Transverse colon (tissue), 4 donors: ENCODE measurements around the gene ZNF618.

Source experiments
- POLR2A ChIP-seq: fragments of 450-650 bp; IDR thresholded peaks from one replicate; pipeline ENCODE4 v1.6.1; 2016; ENCODE audit warnings: antibody characterized with exemption, mild to moderate bottlenecking, moderate library complexity
- POLR2AphosphoS5 ChIP-seq, 3 donors: sonication (generic); formaldehyde crosslinking; IDR thresholded peaks; one replicate each; pipeline ENCODE4 v1.6.1; 2016; ENCODE audit warnings: antibody characterized with exemption in 3 of 3
- TF ChIP-seq, protein P1 (sequence below), 5 experiments: fragments of 200-600 bp in 3 of 5; fragments of 450-650 bp in 2 of 5; sonication (generic) in 3 of 5; IDR thresholded peaks; 1 replicate in 2 of 5; 2 replicates in 3 of 5; pipeline ENCODE4 v1.5.1; 2016 to 2017; ENCODE audit warnings: antibody characterized with exemption in 5 of 5, inconsistent platforms in 3 of 5, mild to moderate bottlenecking in 2 of 5, moderate library complexity in 1 of 5

DNA sequence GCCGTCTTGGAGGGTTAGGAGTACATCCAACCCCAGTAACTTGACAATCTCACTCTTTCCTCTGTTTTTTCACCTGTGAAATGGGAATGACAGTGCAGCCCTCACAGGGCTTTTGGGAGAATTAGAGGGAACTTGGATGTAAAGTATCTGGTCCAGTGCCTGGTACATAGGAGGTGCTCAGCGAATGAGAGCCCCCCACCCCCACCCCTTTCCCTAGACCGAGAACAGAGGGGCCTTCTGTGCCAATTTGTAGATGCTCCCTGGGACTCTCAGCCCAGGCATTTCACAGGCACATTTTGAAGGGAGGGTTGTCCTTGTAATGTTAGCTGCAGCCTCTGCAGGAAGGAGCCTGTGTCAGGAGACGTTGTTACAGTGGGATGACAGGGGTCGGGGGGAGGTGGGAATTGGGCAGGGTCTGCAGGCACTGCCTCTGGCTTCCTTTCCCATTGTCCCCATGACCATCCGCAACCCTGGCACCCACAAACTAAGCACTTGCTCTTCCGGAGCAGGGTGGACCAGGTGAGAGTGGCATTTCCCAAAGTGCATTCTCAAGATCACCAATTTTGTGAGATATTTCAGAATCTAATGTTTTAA lies 155.0 kb downstream of the ZNF618 start:
- TF ChIP-seq, protein P1, sequence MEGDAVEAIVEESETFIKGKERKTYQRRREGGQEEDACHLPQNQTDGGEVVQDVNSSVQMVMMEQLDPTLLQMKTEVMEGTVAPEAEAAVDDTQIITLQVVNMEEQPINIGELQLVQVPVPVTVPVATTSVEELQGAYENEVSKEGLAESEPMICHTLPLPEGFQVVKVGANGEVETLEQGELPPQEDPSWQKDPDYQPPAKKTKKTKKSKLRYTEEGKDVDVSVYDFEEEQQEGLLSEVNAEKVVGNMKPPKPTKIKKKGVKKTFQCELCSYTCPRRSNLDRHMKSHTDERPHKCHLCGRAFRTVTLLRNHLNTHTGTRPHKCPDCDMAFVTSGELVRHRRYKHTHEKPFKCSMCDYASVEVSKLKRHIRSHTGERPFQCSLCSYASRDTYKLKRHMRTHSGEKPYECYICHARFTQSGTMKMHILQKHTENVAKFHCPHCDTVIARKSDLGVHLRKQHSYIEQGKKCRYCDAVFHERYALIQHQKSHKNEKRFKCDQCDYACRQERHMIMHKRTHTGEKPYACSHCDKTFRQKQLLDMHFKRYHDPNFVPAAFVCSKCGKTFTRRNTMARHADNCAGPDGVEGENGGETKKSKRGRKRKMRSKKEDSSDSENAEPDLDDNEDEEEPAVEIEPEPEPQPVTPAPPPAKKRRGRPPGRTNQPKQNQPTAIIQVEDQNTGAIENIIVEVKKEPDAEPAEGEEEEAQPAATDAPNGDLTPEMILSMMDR (IDR thresholded peaks at IDR 0.05), result no peak
- no peak for TF ChIP-seq POLR2A
- TF ChIP-seq POLR2AphosphoS5 (IDR thresholded peaks at IDR 0.05), result no peak
